Upper lobe of left lung (tissue), 6 donors: Measurements from ENCODE around the gene AEBP2. TPM values are rescaled to one million over a fixed set of nuclear protein-coding genes. Genes with fewer than 3 reads are reported as not detected.

Experiments used
- ATAC-seq, 2 donors: fragments of 200-7000 bp; cut with Tn5 transposase; one replicate each; pipeline ENCODE4 v1.9.1; 2022; ENCODE audit warnings: mild to moderate bottlenecking in 2 of 2, moderate library complexity in 2 of 2; ENCODE audit not compliant: low FRiP score in 2 of 2
- DNase-seq, 2 donors: peaks; one replicate each; pipeline ENCODE4 v3.0.0-alpha.2; 2019 to 2020
- H3K27ac ChIP-seq, 4 donors: fragments of 200-600 bp; sonication (generic); one replicate each; pipeline ENCODE4 v1.5.1; 2016 to 2019
- H3K27me3 ChIP-seq, 4 donors: fragments of 200-600 bp; sonication (generic); one replicate each; pipeline ENCODE4 v1.5.1; 2017 to 2019
- H3K36me3 ChIP-seq, 4 donors: fragments of 200-600 bp; sonication (generic); one replicate each; pipeline ENCODE4 v1.5.1; 2016 to 2019
- H3K4me1 ChIP-seq, 4 donors: fragments of 200-600 bp; sonication (generic); one replicate each; pipeline ENCODE4 v1.5.1; 2018 to 2019
- H3K4me3 ChIP-seq, 4 donors: fragments of 200-600 bp; sonication (generic); one replicate each; pipeline ENCODE4 v1.5.1; 2017 to 2019; ENCODE audit warnings: mild to moderate bottlenecking in 2 of 4, moderate library complexity in 1 of 4
- H3K9me3 ChIP-seq, 4 donors: fragments of 200-600 bp; sonication (generic); one replicate each; pipeline ENCODE4 v1.5.1; 2018 to 2019
- CTCF ChIP-seq, 6 experiments: fragments of 450-650 bp in 4 of 6; fragments of 200-600 bp in 2 of 6; sonication (generic) in 2 of 6; IDR thresholded peaks; one replicate each; pipeline ENCODE4 v1.5.1; 2016 to 2019; ENCODE audit warnings: antibody characterized with exemption in 6 of 6
- EP300 ChIP-seq, 4 donors: sonication (generic); formaldehyde crosslinking; IDR thresholded peaks; one replicate each; pipeline ENCODE4 v1.5.1; 2017; ENCODE audit warnings: antibody characterized with exemption in 4 of 4, control low read depth in 2 of 4
- POLR2A ChIP-seq, 4 donors: fragments of 450-650 bp; IDR thresholded peaks; one replicate each; pipeline ENCODE4 v1.5.1; 2016 to 2017; ENCODE audit warnings: antibody characterized with exemption in 4 of 4, mild to moderate bottlenecking in 2 of 4
- POLR2AphosphoS5 ChIP-seq, 2 donors: sonication (generic); formaldehyde crosslinking; IDR thresholded peaks; one replicate each; pipeline ENCODE4 v1.5.1; 2017; ENCODE audit warnings: antibody characterized with exemption in 2 of 2
- WGBS, 2 donors: methylation state at CpG; one replicate each; pipeline ENCODE4 v1.1.5; 2017 to 2018; 5-methylcytosine and 5-hydroxymethylcytosine counted together
- total RNA-seq, 6 donors: library from RNA; depleted of rRNA in 4 of 6; stranded (reverse); fragments of >200 nt in 4 of 6; gene quantifications; one replicate each; pipeline versions ENCODE4 v1.1.0 to v1.2.1, GENCODE V29; 2016 to 2021
- donor health status: DM: no; HTN: no; CAD: no; lungs with moderate emphysema.
- donor health status: DM: no; HTN: yes; CAD: no; lungs with severe emphysema.

Gene AEBP2
- total RNA-seq, 6 donors from 2014 or later: 27.7 to 73.9 (median 40.6) TPM

- H3K4me3 ChIP-seq: no peak overlapping the region
- TF ChIP-seq POLR2AphosphoS5 (IDR thresholded peaks at IDR 0.05) (no peak), CTCF (IDR thresholded peaks at IDR 0.05) (no peak), POLR2A (IDR thresholded peaks at IDR 0.05) (no peak), EP300 (IDR thresholded peaks at IDR 0.05) (no peak)
- H3K27ac ChIP-seq: no peak overlapping the region
- peaks cover 0 to 14% (median 3%) of the 10 kb centered on the region in 4 donors for H3K4me1 ChIP-seq
- 73 to 87% methylated on average over 2 of the region's 2 CpGs for WGBS, 2 donors
- peak in 1 of 2 donors; percentile 43 for ATAC-seq
- no peaks in the 10 kb centered on the region for H3K9me3 ChIP-seq
- H3K36me3 ChIP-seq: no peaks in the 10 kb centered on the region
- DNase-seq: no peak
- H3K27me3 ChIP-seq: no peaks in the 10 kb centered on the region
These were observed 89.5 kb downstream of the AEBP2 start for GRCh38 chr12:19528750-19529149.

- Histone ChIP-seq H3K9me3 (no peaks in the 10 kb centered on the region), H3K27me3 (no peaks in the 10 kb centered on the region), H3K4me1 (peaks cover 0 to 14% (median 3%) of the 10 kb centered on the region in 4 donors), H3K4me3 (no peak overlapping the region), H3K27ac (no peak overlapping the region), H3K36me3 (no peaks in the 10 kb centered on the region)
- ATAC-seq (no peak), DNase-seq (no peak)
- WGBS, 2 donors: 70 to 71% methylated on average over 6 of the region's 6 CpGs
- TF ChIP-seq POLR2A (IDR thresholded peaks at IDR 0.05) (no peak), CTCF (IDR thresholded peaks at IDR 0.05) (no peak), POLR2AphosphoS5 (IDR thresholded peaks at IDR 0.05) (no peak), EP300 (IDR thresholded peaks at IDR 0.05) (no peak)
These were observed 90.8 kb downstream of the AEBP2 start for GRCh38 chr12:19529951-19530636.

GRCh38 chr12:19530637-19531023, 91.3 kb downstream of the AEBP2 start:
- no peaks in the 10 kb centered on the region for H3K36me3 ChIP-seq
- ATAC-seq (no peak), DNase-seq (no peak)
- H3K9me3 ChIP-seq: peaks cover 0 to 1% (median 0%) of the 10 kb centered on the region in 4 donors
- no peak overlapping the region for H3K27ac ChIP-seq
- no peak for TF ChIP-seq CTCF (IDR thresholded peaks at IDR 0.05)
- no peak for TF ChIP-seq POLR2AphosphoS5 (IDR thresholded peaks at IDR 0.05)
- no peak for TF ChIP-seq POLR2A (IDR thresholded peaks at IDR 0.05)
- no peak for TF ChIP-seq EP300 (IDR thresholded peaks at IDR 0.05)
- no peak overlapping the region for H3K4me3 ChIP-seq
- H3K4me1 ChIP-seq: peaks cover 0 to 14% (median 3%) of the 10 kb centered on the region in 4 donors
- no peaks in the 10 kb centered on the region for H3K27me3 ChIP-seq

DNA sequence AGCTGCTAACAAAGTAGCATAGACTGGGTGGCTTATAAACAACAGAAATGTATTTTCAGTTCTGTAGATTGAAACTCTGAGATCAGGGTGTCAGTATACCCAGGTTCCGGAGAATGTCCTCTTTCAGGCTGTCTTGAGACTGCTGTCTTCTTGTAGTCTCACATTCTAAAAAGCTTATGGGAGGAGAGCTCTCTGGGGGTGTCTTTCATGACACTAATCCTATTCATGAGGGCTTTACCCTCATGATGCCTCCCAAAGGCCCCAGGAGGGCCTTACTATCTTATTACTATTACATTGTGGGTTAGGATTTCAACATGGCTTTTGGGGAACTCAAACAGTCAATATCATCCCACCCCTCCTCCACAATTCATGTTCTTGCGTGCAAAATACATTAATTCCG, 94.3 kb downstream of the AEBP2 start:
- Histone ChIP-seq H3K36me3 (no peaks in the 10 kb centered on the region), H3K27ac (no peak overlapping the region), H3K9me3 (peaks cover 0 to 11% (median 5%) of the 10 kb centered on the region in 4 donors), H3K4me3 (no peak overlapping the region), H3K27me3 (no peaks in the 10 kb centered on the region), H3K4me1 (peaks cover 0 to 14% (median 2%) of the 10 kb centered on the region in 4 donors)
- ATAC-seq (no peak), DNase-seq (no peak)
- WGBS, 2 donors: 91 to 100% methylated on average over 3 of the region's 3 CpGs
- no peak for TF ChIP-seq POLR2A (IDR thresholded peaks at IDR 0.05)
- no peak for TF ChIP-seq EP300 (IDR thresholded peaks at IDR 0.05)
- no peak for TF ChIP-seq POLR2AphosphoS5 (IDR thresholded peaks at IDR 0.05)
- no peak for TF ChIP-seq CTCF (IDR thresholded peaks at IDR 0.05)

DNA sequence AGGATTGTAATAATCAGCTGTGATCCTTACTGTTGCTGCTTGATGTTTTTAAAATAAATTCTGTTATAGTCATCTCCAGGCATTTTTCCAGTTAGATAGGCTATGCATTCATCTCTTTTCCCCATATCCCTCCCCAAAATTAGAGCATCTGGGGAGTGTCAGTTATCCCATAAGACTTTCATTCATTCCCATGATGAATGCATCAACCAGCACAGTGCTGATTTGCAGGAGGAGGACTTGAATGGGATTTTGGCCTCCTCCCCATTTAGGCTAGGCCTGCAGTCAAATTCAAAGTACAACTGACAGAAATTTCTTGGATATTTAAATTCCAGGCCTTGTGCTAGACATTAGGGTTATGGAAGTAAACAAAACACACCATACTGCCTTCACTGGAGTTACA, 99.8 kb downstream of the AEBP2 start:
- H3K36me3 ChIP-seq: no peaks in the 10 kb centered on the region
- no peak for TF ChIP-seq POLR2AphosphoS5 (IDR thresholded peaks at IDR 0.05)
- no peak for TF ChIP-seq EP300 (IDR thresholded peaks at IDR 0.05)
- TF ChIP-seq POLR2A (IDR thresholded peaks at IDR 0.05): no peak
- TF ChIP-seq CTCF (IDR thresholded peaks at IDR 0.05): no peak
- peaks cover 0 to 11% (median 5%) of the 10 kb centered on the region in 4 donors for H3K9me3 ChIP-seq
- no peak for ATAC-seq
- no peak for DNase-seq
- no peak overlapping the region for H3K4me3 ChIP-seq
- no peak overlapping the region for H3K27ac ChIP-seq
- no peaks in the 10 kb centered on the region for H3K4me1 ChIP-seq
- no peaks in the 10 kb centered on the region for H3K27me3 ChIP-seq
